Nephron (organoid): ENCODE results near the gene C1QA.

Experiments used
- H3K27ac Mint-ChIP-seq, 3 experiments: 2 replicates each; pipeline ENCODE4 v1.8.0; 2020; ENCODE audit warnings: mixed read lengths in 3 of 3, mild to moderate bottlenecking in 2 of 3, moderate library complexity in 1 of 3
- H3K27me3 Mint-ChIP-seq: 2 replicates; pipeline ENCODE4 v1.8.0; 2021; ENCODE audit warnings: low read depth, mild to moderate bottlenecking, moderate library complexity, mixed read lengths
- H3K36me3 Mint-ChIP-seq: 2 replicates; pipeline ENCODE4 v1.8.0; 2020; ENCODE audit warnings: low read depth, mixed read lengths
- H3K4me1 Mint-ChIP-seq: 2 replicates; pipeline ENCODE4 v1.8.0; 2020; ENCODE audit warnings: mixed read lengths
- H3K4me3 Mint-ChIP-seq, 3 experiments: 2 replicates each; pipeline ENCODE4 v1.8.0; 2020; ENCODE audit warnings: mild to moderate bottlenecking in 3 of 3, mixed read lengths in 3 of 3, moderate library complexity in 2 of 3
- H3K9me3 Mint-ChIP-seq: 2 replicates; pipeline ENCODE4 v1.8.0; 2020; ENCODE audit warnings: mixed read lengths
- CTCF ChIP-seq, 3 experiments: fragments of 200-600 bp; sonication (generic); IDR thresholded peaks; one replicate each; pipeline ENCODE4 v1.5.0; 2021; ENCODE audit warnings: antibody characterized with exemption in 3 of 3; ENCODE audit not compliant: unreplicated experiment in 3 of 3

Gene C1QA

GRCh38 chr1:22598736-22599135, 37.7 kb upstream of the C1QA start:
- Mint-ChIP-seq H3K36me3 (no peaks in the 10 kb centered on the region), H3K9me3 (no peaks in the 10 kb centered on the region), H3K27me3 (peaks cover 65% of the 10 kb centered on the region), H3K4me1 (no peaks in the 10 kb centered on the region), H3K4me3 (no peak overlapping the region), H3K27ac (no peak overlapping the region)
- TF ChIP-seq CTCF (IDR thresholded peaks at IDR 0.05; ENCODE audit: unreplicated experiment in 3 of 3): no peak

GRCh38 chr1:22600071-22600816, 36.2 kb upstream of the C1QA start:
- no peak for TF ChIP-seq CTCF (IDR thresholded peaks at IDR 0.05; ENCODE audit: unreplicated experiment in 3 of 3)
- Mint-ChIP-seq H3K9me3 (no peaks in the 10 kb centered on the region), H3K36me3 (no peaks in the 10 kb centered on the region), H3K27me3 (peaks cover 68% of the 10 kb centered on the region), H3K4me3 (no peak overlapping the region), H3K27ac (no peak overlapping the region), H3K4me1 (no peaks in the 10 kb centered on the region)

- Mint-ChIP-seq H3K27me3 (peaks cover 68% of the 10 kb centered on the region), H3K4me1 (no peaks in the 10 kb centered on the region), H3K9me3 (no peaks in the 10 kb centered on the region), H3K4me3 (no peak overlapping the region), H3K27ac (no peak overlapping the region), H3K36me3 (no peaks in the 10 kb centered on the region)
- no peak for TF ChIP-seq CTCF (IDR thresholded peaks at IDR 0.05; ENCODE audit: unreplicated experiment in 3 of 3)
Measured at GRCh38 chr1:22600817-22601605, 35.4 kb upstream of the C1QA start.

- no peaks in the 10 kb centered on the region for H3K36me3 Mint-ChIP-seq
- no peaks in the 10 kb centered on the region for H3K4me1 Mint-ChIP-seq
- H3K4me3 Mint-ChIP-seq: no peak overlapping the region
- peaks cover 70% of the 10 kb centered on the region for H3K27me3 Mint-ChIP-seq
- no peak overlapping the region for H3K27ac Mint-ChIP-seq
- no peaks in the 10 kb centered on the region for H3K9me3 Mint-ChIP-seq
- no peak for TF ChIP-seq CTCF (IDR thresholded peaks at IDR 0.05; ENCODE audit: unreplicated experiment in 3 of 3)
Measured at GRCh38 chr1:22601610-22602009, 34.8 kb upstream of the C1QA start.

- peaks cover 70% of the 10 kb centered on the region for H3K27me3 Mint-ChIP-seq
- no peak overlapping the region for H3K4me3 Mint-ChIP-seq
- no peak for TF ChIP-seq CTCF (IDR thresholded peaks at IDR 0.05; ENCODE audit: unreplicated experiment in 3 of 3)
- H3K27ac Mint-ChIP-seq: no peak overlapping the region
- no peaks in the 10 kb centered on the region for H3K36me3 Mint-ChIP-seq
- H3K9me3 Mint-ChIP-seq: no peaks in the 10 kb centered on the region
- no peaks in the 10 kb centered on the region for H3K4me1 Mint-ChIP-seq
Measured at GRCh38 chr1:22602060-22602740, 34.2 kb upstream of the C1QA start.
